Effector CD4-positive, alpha-beta T cell (primary cell): ENCODE results near the gene B4GALT5.
A peak's percentile ranks its signal among the peaks of the same experiment; 100 is the strongest.
"Not testable (repeated sequence)": the region's sequence is repeated elsewhere in the genome, so short reads cannot be mapped to it uniquely, and the experiment has no call there.

Source experiments
- DNase-seq: peaks from one replicate; pipeline ENCODE4 v3.0.0-alpha.2; 2020

B4GALT5 gene

DNA sequence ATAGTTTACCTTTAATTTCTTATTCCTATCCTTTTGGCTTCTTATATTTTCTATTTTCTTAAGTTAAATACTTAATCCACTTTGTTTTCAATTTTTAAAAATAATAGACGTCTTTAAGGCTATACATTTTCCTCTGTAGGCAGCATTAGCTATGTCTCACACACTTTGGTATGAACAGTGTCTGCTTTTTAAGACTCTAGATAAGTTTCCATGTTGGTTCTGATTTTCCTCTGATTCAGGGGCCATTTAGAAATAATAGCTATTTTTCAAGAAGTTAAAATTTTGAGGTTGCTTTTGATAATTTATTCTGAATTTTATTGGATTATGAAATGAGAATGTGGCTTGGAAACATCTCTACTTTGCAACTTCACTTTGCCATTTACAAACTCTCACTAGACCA lies 91.4 kb downstream of the B4GALT5 start:
- no peak for DNase-seq

DNA sequence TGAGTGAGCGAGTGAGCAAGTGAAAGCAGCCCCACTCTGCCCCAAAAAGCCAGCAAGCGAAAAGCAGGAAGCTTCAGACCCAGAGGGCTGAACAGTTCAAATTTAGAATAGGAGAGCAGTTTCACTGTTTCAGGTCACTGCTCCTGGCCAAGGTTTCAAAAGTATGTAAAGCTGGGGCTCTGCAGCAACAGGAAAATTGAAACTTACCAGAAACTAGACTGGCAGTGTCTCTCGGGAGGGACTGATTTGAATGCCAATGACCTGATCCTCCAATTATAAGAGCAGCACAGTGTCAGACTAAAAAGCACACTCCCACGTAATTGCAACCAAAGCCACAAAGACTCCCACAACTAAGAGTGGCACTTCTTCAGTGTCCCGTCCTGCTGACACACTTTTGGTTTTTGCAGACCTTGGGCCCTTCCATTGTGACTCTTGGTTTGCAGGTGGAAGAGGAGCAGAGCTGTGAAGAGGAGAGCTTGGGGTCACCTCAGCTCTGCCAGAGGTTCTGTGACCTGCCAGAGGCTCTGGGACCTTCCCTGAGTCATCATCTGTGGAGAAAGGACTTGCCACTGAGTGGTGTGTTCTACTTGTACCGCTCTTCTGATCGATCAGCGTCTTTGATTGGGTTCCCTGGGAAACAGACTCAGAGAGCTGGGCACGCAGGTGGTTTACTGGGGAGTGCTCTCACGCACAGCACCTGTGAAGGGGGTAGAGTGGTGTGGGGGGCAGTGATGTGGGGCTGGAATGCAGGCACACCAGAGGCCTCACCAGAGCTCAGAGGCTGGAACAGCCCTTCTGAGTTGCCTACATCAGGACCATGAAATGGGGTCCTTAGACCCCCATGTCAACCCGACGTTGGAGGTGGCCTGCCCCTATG lies 93.1 kb downstream of the B4GALT5 start:
- no peak for DNase-seq

GRCh38 chr20:49619113-49620048 lies 94.3 kb downstream of the B4GALT5 start:
- no peak for DNase-seq

DNA sequence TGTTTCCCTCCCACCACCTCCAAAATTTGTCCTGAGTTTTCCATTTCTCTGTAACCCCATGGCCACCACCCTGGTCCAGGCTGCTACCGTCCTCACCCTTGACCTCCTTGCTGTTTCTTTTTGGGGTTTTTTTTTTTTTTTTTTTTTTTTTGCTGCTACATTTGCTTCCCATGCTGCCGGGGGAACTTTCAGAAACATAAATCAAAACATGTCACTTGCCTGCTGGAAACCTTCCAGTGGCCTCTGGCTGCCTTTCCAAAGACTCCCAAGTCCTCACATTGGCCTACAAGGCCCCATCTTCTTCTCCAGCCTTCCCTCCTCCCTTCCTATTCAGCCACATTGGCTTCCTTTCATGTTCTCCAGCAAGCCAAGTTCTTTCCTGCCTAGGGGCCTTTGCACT lies 95.4 kb downstream of the B4GALT5 start:
- no peak for DNase-seq

GRCh38 chr20:49617394-49617793 lies 96.3 kb downstream of the B4GALT5 start:
- DNase-seq: not testable (repeated sequence)

GRCh38 chr20:49616154-49617007 lies 97.3 kb downstream of the B4GALT5 start:
- DNase-seq: no peak

DNA sequence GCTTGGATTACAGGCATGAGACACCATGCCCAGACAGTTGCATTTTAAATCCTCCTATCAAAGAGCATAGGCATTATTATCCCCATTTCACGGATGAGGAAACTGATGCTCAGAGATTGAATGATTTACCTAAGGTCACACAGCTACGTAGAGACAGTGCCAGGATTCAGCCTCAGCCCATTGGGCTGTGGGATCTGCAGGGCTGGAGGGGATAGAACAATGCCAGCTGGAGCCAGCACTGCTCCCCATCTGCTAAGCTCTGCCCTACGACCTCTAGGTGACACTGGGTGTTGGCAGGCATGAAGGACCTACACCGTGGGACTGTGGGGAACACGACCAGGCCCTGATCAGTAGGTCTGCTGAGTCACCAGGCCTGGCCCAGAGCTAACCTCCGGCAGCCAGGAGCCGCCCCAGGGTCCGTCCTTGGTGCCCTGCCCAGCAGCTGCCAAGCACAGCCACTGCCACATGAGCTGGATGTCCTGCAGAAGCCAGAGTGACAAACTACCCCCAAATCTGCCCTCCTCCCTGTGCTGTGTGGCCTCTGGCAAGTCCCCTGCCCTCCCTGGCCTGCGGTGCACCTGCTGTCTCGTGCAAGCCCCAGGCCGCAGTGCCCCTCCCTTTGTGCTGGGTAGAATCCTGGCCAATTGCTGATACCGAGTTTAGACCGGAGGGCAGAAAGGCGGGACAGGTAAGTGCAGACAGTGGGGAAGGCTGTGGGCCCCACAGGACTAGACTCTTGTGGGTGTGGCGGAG lies 98.1 kb downstream of the B4GALT5 start:
- DNase-seq: no peak

DNA sequence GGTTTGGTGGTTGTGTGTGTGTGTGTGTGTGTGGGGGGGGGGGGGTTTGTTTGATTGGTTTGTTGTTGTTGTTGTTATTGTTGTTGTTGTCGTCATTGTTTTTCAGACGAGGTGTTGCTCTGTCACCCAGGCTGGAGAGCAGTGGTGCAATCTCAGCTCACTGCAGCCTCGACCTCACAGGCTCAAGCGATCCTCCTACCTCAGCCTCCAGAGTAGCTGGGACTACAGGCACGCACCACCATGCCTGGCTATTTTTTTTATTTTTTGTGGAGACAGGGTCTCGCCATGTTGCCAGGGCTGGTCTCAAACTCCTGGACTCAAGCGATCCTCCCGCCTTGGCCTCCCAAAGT lies 98.7 kb downstream of the B4GALT5 start:
- not testable (repeated sequence) for DNase-seq

DNA sequence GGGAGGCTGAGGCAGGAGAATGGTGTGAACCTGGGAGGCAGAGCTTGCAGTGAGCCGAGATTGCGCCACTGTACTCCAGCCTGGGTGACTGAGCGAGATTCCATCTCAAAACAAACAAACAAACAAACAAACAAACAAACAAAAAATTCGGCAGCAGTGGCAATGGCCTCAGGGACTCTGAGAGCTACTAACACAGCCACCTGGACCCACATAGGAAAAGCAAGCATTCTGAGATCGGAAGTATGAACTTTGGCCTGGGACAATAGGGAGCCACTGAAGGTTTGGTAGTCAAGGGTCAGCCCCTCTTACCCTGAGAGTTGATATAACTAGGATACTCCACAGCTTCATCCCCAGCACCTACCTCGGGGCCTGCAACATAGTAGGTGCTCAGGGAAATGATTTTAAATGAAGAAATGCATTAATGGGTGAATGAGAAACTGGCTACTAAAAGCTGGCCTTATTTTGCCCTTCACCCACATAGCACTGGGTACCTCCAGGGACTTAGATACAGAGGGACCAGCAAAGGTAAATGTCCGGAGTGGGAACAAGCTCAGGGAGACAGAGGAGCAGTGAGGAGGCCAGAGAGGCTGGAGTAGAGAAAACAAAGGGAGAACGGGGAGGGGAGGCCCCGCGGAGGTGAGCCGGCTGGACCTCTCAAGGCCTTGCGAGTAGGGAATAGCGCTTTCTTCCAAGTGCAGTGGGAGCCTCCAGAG lies 99.2 kb downstream of the B4GALT5 start:
- no peak for DNase-seq

DNA sequence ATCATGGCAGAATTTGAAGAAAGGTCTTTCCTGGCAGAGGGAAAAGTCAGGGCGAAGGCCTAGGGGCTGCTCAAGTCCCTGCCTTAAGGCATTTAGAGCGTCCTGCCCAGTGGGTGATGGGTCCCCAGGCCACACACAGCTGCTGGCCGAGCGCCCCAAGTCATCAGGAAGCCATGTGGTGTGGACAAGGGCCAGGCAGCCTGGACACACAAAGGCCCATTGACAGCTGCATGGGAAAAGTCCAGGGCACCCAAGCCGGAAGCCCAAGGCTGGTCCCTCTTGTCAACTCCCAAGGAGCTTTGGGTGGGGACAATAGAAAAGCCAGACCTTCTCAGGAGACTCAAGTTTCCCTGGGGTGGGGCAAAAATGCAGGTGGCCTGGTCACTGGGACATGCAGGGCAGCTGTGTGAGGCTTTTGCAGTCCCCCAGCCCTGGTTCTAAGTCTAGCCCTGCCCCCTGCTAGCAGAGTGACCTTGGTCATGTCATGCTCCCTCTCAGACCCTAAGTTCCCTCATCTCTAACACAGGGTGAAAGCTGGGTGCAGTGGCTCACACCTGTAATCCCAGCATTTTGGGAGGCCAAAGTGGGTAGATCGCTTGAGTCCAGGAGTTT lies 101.4 kb downstream of the B4GALT5 start:
- DNase-seq: no peak

- DNase-seq: not testable (repeated sequence)
Measured at GRCh38 chr20:49611539-49612126, 102.0 kb downstream of the B4GALT5 start.

DNA sequence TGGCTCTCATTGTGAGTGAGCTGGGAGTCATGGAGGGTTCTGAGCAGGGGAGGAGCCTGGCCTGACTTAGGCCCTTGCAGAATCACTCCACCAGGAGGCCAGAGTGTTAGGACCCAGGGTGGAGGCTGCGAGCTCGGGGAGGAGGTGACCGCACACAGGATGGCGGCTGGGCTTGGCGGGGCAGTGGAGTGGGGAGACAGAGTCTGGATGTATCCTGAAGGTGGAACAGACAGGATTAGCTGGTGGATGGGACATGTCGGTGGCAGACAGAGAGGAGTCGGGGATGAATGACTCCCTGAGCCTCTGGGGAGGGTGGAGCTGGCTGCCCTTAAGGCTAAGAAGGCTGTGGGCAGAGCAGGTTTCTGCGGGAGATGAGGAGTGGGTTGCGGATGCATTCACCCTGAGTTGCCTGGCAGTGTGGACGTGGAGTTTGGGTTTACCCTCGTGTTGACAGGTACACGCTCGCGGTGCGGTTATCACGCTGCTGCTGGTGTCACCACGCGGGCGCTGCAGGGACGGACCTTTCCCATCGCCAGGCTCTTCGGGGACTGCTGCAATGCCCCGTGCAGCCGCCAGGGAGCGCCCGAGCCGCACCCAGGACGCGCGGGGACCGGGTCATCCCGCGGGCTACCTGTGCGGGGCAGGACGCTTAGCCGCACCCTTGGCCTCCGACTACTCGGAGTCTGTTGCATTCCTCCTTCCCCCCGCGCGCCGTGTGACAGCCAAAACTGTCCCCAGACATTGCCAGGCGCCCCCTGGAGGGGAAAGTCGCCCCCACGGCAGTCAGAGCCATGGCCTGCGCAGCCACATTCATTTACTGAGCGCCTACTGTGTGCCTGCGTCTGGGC lies 102.8 kb downstream of the B4GALT5 start:
- peak; percentile 58 for DNase-seq

DNA sequence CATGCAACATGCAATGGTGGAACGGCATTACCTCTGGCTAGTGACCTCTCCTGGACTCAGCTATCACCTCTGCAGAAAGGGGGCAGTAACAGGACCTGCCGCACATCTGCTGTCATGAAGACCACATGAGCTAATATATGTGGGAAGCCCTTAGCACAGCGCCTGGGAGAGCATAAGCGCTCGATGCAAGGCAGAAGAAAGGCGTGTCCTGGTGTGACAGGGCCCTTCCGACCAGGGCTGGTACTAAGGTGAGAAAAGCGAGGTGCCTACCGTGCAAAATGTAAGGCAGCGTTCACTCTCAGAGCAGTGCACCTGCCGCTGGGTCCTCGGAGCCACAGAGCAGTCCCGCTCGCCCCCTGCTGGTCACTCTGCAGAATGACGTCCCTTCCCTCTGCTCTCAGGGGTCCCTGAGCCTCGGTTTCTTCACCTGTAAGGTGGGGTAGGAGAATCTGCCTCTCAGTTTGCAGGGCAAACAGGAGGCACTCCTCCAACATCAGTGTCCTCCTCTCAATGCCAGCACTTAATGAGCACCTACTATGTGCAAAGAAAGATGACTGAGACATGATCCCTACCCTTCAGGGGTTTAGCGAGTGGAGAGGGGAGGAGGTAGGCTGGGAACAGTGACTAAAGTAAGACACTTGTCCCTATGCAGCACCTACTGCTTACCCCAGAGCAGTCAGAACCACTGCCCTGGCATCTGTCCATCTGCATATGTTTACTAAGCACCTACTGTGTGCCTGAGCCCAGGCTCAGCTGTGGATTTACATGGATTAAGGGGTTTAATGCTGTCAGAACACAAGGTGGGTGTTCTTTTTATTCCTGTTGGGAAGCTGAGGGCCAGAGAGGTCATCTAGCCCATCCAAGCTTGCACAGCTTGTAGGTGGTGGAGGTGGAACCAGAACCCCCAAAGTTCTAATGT lies 104.7 kb downstream of the B4GALT5 start:
- peak; percentile 61 for DNase-seq

DNA sequence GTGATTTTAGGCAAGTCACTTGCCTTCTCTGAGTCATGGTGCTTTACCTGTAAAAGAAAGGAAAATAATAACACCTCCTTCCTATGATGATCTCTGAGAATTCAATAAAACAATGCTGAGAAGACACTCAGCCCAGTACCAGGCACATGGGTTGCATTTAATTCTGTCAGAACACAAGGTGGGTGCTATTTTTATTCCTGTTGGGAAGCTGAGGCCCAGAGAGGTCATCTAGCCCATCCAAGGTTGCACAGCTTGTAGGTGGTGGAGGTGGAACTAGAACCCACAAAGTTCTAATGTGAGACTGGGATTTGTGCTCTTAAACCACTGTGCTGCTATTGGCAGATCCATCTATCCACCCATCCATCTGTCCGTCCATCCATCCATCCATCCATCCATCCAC lies 106.1 kb downstream of the B4GALT5 start:
- DNase-seq: no peak

DNA sequence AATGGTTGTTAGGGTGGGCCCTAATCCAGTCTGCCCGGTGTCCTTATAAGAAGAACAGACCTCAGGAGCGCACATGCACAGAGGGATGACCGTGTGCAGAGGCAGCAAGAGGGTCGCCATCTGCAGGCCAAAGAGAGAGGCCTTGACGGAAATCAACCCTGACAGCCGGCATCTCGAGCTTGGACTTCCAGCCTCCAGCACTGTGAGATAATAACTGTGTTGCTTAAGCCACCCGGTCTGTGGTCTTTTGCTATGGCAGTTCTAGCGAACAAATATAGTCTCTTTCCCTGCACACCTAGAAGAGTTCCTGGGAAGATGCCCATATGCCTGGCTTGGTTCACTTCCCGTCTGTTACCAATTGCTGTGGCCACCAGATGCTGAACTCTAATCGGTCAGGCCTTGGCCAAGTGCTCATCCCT lies 110.5 kb downstream of the B4GALT5 start:
- DNase-seq: no peak

DNA sequence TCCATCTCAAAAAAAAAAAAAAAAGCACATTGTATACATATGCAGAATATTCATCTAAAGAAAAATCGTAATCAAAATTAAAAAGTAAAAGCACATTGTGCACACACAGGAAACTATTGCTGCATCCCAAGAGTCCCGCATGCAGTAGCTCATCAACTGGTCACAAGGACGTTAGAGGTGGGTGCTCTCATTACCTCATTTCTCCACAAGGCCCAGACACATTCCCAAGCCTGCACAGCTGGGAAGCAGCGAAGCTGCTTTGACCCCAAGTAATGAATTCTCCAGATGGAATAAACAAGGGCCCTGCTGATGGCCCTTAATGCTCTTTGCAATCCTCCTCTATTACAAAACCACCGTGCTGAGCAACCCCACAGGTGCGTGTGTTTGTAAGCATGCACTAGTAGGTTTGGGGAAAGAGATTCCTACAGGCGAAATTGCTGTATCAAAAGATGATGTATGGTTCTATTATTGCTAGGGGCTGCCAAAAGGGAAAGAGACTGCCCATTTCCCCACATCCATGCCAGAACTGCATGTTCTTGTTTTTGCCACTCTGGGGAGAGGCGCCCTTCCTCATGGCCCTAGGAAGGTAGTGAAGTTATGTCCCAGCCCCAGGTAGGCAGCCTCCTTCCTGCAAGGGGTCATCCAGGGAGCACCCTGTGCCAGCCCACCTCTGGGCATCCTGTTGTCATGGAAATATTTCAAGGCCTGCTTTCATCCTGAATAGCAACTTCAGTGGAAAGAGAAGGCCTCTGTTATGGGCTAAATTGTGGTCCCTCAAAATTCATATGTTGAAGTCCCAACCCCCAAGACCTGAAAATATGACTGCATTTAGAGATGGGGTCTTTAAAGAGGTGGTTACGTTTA lies 111.1 kb downstream of the B4GALT5 start:
- DNase-seq: no peak
